H7 (cell line): Measurements from ENCODE around the gene GJB2. TPM values are rescaled to one million over a fixed set of nuclear protein-coding genes. Genes with fewer than 3 reads are reported as not detected.
A peak's percentile ranks its signal among the peaks of the same experiment; 100 is the strongest.

Source experiments
- DNase-seq: peaks from one replicate; pipeline ENCODE4 v3.0.0; 2012
- H3K27me3 ChIP-seq: 2 replicates; pipeline ENCODE4 v1.6.0; 2011; ENCODE audit warnings: mild to moderate bottlenecking, low read length; ENCODE audit not compliant: control insufficient read depth, insufficient read depth
- H3K36me3 ChIP-seq: replicated peaks from 2 replicates; pipeline ENCODE4 v1.5.1; 2011; ENCODE audit warnings: low read length; ENCODE audit not compliant: control insufficient read depth, insufficient read depth
- H3K4me3 ChIP-seq: 2 replicates; pipeline ENCODE4 v1.5.1; 2011; ENCODE audit warnings: low read depth, mild to moderate bottlenecking, control low read depth, low read length, moderate library complexity; ENCODE audit not compliant: insufficient read depth
- total RNA-seq: library from RNA; depleted of rRNA; stranded (reverse); fragments of >200 nt; shearing (Covaris generic); gene quantifications from 2 replicates; pipeline ENCODE4 v1.2.3, GENCODE V29; 2014; rRNA removed

The GJB2 gene
- total RNA-seq: 0.07 TPM in 1 of 2 replicates, not detected in the other

DNA sequence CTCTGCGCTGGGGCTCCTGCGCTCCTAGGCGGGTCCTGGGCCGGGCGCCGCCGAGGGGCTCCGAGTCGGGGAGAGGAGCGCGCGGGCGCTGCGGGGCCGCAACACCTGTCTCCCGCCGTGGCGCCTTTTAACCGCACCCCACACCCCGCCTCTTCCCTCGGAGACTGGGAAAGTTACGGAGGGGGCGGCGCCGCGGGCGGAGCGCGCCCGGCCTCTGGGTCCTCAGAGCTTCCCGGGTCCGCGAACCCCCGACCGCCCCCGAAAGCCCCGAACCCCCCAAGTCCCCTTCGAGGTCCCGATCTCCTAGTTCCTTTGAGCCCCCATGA lies at the start of gene GJB2:
GJB2 (minus strand) TSS at position 103 of the 326 bp plus-strand sequence. CDS start 3,357 bp downstream, outside the sequence.
- Histone ChIP-seq H3K4me3 (peak within 1 kb of the TSS; percentile 39), H3K27me3 (peaks cover 82% of the 10 kb centered on the region), H3K36me3 (no peaks in the 10 kb centered on the region)
- peak; percentile 78 for DNase-seq

GRCh38 chr13:20241593-20241992 lies 48.9 kb upstream of the GJB2 start:
- no peaks in the 10 kb centered on the region for H3K36me3 ChIP-seq
- H3K4me3 ChIP-seq: no peak overlapping the region
- DNase-seq: no peak
- no peaks in the 10 kb centered on the region for H3K27me3 ChIP-seq

GRCh38 chr13:20239748-20240147 lies 47.0 kb upstream of the GJB2 start:
- DNase-seq: no peak
- peaks cover 2% of the 10 kb centered on the region for H3K27me3 ChIP-seq
- H3K4me3 ChIP-seq: no peak overlapping the region
- H3K36me3 ChIP-seq: no peaks in the 10 kb centered on the region

- no peak for DNase-seq
- no peaks in the 10 kb centered on the region for H3K36me3 ChIP-seq
- H3K27me3 ChIP-seq: peaks cover 56% of the 10 kb centered on the region
- H3K4me3 ChIP-seq: peak overlapping the region; percentile 27
Observed at GRCh38 chr13:20232556-20233277, 40.0 kb upstream of the GJB2 start.

- H3K36me3 ChIP-seq: no peaks in the 10 kb centered on the region
- DNase-seq: peak; percentile 93
- H3K27me3 ChIP-seq: peaks cover 56% of the 10 kb centered on the region
- H3K4me3 ChIP-seq: peak within 1 kb of the TSS; percentile 27
Observed at GRCh38 chr13:20231839-20232555, 39.3 kb upstream of the GJB2 start, which contains the start of gene GJB6. Gene GJB6 (minus strand): TSS chr13:20232319. CDS start chr13:20223480, 8,839 bp downstream.

DNA sequence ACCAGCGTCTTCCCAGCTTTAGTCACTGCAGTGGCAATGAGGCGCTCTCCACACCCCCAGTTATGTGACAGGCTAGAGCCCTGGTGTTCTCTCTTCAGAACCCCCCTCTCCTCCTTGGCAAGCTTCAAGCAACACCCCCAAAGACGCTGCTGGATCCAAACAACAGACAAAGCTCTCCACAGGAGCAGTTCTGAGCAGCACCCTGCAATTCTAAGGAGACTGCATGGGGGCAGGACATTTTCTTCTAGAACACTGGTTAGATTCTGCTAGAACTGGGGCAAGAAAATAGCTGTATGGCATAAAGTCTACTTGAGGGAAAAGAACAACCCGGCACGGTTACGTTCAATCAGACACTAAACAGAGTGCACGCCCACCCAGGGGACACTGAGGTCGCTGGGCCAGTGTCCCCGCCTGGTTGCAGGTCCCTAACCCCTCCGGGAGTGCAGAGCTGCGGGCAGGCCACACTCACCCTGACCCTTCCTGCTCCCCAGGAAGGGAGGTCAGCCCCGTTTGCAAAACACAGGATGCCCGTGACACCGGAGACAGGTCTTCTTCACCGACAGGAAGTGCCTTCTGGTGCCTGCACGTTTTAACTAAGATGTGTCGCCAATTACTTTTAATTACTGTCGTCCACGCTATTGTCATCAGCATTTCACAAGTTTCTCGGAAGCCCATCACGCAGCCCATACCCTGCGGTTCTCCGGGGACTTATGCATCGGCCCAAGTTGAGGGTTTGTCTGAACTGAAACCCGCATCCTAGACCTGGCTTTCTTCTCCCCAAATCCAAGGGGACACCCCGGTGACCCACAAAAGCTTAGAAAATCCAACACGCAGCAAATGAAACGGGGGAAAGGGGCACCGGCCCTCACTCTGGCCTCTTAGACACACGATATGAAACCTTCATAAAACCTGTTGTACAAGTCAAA lies 38.4 kb upstream of the GJB2 start:
- Histone ChIP-seq H3K27me3 (peaks cover 56% of the 10 kb centered on the region), H3K4me3 (peak overlapping the region; percentile 27), H3K36me3 (no peaks in the 10 kb centered on the region)
- peak; percentile 72 for DNase-seq

DNA sequence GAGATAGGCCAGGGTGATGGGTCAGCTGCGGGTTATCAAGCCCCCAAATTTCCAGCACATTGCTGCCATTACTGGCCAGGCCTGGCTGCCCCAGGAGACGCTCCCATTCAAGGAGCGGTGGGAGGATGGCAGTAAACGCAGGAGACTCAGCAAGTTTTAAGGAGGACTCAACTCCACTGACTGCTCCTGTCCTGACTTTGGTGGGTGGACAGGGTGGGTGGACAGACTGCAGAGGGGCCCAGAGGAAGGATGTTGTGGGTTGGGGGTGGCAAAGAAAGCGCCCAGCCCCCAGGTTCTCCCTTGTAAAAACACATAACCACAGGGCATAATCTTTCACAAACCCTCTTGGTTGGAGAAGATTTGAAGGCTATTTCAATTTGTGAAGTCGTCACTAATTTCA lies 35.0 kb upstream of the GJB2 start:
- no peaks in the 10 kb centered on the region for H3K36me3 ChIP-seq
- no peak overlapping the region for H3K4me3 ChIP-seq
- H3K27me3 ChIP-seq: peaks cover 35% of the 10 kb centered on the region
- DNase-seq: no peak

GRCh38 chr13:20227288-20227687 lies 34.5 kb upstream of the GJB2 start:
- Histone ChIP-seq H3K36me3 (no peaks in the 10 kb centered on the region), H3K27me3 (peaks cover 30% of the 10 kb centered on the region), H3K4me3 (no peak overlapping the region)
- no peak for DNase-seq

GRCh38 chr13:20222553-20222952 lies 29.8 kb upstream of the GJB2 start:
- H3K27me3 ChIP-seq: no peaks in the 10 kb centered on the region; the same call in none of the 2 replicates
- H3K36me3 ChIP-seq: no peaks in the 10 kb centered on the region
- no peak overlapping the region for H3K4me3 ChIP-seq
- DNase-seq: no peak

- H3K36me3 ChIP-seq: no peaks in the 10 kb centered on the region
- H3K4me3 ChIP-seq: no peak overlapping the region
- no peaks in the 10 kb centered on the region; the same call in 1 of the 2 replicates for H3K27me3 ChIP-seq
- no peak for DNase-seq
Observed at GRCh38 chr13:20221772-20222171, 29.0 kb upstream of the GJB2 start.

GRCh38 chr13:20219577-20219976 lies 26.8 kb upstream of the GJB2 start:
- DNase-seq: no peak
- H3K36me3 ChIP-seq: no peaks in the 10 kb centered on the region
- H3K27me3 ChIP-seq: no peaks in the 10 kb centered on the region; the same call in 1 of the 2 replicates
- no peak overlapping the region for H3K4me3 ChIP-seq

GRCh38 chr13:20217168-20217567 lies 24.4 kb upstream of the GJB2 start:
- no peak for DNase-seq
- H3K4me3 ChIP-seq: no peak overlapping the region
- H3K36me3 ChIP-seq: no peaks in the 10 kb centered on the region
- H3K27me3 ChIP-seq: no peaks in the 10 kb centered on the region

DNA sequence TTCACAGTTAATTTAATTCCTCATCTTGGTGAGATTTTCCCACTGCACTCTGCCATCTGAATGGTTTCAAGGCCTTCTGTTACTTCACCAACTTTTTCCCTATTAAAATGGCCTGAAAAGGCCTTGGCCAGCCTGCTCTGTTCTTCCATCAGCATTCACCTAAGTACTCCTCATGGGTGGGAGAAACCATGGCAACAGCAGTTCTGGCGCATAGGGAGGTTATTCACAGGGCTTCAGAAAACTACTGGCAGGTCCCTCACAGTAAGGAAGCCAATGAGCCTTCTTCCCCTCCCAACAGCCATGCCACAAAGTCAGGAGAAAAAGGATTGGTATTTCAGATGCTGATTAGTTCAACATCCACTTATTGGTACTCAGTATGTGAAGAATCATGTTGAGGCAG lies 17.2 kb upstream of the GJB2 start:
- no peak overlapping the region for H3K4me3 ChIP-seq
- no peaks in the 10 kb centered on the region for H3K36me3 ChIP-seq
- H3K27me3 ChIP-seq: no peaks in the 10 kb centered on the region
- no peak for DNase-seq

GRCh38 chr13:20206698-20207235 lies 14.0 kb upstream of the GJB2 start:
- H3K36me3 ChIP-seq: no peaks in the 10 kb centered on the region
- H3K4me3 ChIP-seq: no peak overlapping the region
- H3K27me3 ChIP-seq: no peaks in the 10 kb centered on the region
- DNase-seq: no peak
